Right forelimb (tissue), 1 donor: ENCODE measurements around the gene KCNMA1.

Source experiments
- DNase-seq: peaks from one replicate; pipeline ENCODE4 v3.0.0-alpha.2; 2018

The KCNMA1 gene

DNA sequence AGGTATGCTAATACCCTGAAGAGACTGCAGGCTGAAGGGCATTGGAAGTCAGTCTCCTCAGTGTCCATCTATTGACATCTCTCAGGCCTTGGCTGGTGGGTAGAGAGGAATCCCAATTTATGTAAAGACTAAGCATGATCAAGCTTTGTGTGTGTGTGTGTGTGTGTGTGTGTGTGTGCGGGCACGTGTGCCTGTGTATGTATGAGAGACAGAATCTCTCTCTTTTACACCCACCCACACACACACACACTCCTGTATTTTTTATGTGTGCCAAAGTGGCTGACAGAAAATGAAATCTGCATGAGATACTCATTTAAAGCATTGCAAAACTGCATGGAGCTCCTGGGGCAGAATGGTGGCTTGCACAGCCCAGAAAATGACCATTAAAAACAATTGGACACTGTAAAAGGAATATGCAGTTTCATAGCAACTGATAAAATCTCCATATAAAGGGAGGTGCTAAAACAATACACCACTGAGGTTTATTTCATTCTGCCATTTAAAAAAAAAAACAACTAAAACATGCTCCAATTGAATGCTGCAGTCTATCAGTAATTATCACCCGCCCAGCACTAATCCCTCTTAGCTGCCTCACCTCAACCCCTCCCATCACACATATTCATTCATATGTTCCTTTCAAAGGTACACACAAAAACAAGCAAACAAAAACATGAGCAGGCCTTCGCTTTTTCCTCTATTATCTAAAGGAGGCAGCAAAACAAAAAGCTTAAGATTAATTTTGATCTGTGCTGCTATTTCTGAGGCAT lies 385.0 kb downstream of the KCNMA1 start:
- DNase-seq: no peak

DNA sequence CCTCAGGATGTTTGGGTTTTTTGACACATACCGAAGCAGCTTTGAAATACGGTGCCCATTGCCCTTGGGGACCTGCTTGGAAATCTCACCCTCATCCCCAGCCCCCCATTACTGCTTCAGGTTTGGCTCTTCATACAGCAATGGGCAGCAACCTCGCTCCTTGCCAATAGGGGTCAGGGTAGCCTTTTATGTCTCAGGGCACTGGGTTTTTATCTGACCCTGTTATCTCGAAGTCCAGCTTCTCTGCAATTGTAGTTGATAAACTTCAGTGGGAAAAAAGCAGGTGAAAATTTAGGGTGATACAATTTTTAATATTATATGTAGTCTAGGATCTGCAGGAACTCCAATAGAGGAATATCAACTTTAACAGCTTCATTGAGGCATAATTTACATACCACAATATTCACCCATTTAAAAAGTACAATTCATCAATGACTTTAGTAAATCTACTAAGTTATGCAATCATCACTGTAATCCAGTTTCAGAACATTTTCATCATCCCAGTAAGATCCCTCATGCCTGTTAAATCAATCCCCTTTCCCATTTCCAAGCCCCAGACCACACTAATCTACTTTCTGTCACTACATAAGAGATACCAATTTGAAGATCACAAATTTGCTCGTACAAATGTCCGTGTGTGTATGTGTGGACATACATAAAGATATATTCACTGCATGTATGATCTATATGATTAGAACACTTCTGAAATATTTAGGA lies 386.2 kb downstream of the KCNMA1 start:
- no peak for DNase-seq

DNA sequence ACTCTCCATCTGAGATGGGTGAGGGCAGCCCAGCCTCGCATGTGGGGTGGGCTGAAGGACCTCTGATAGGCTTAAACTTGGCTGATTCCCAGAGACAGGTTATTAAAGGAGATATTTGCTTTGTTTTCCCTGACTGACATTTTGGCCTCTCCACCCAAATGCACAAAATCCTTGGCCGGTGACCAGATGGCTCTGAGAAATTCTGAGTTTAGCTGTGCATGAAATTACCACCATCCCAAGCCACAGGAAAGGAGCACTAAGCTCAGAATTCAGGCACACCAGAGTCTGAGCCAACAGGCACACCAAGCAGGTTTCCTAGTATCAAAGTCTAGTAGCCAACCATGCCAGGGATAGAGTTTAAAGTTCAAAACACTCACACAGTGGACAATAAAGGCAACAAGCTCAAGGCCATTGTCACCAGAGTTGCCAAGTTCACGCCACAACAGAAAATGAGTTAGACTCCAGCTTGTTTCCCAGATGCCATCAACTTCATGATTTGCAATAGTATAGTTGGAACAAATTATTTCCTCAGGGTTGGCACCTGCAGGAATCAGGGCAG lies 387.6 kb downstream of the KCNMA1 start:
- no peak for DNase-seq

DNA sequence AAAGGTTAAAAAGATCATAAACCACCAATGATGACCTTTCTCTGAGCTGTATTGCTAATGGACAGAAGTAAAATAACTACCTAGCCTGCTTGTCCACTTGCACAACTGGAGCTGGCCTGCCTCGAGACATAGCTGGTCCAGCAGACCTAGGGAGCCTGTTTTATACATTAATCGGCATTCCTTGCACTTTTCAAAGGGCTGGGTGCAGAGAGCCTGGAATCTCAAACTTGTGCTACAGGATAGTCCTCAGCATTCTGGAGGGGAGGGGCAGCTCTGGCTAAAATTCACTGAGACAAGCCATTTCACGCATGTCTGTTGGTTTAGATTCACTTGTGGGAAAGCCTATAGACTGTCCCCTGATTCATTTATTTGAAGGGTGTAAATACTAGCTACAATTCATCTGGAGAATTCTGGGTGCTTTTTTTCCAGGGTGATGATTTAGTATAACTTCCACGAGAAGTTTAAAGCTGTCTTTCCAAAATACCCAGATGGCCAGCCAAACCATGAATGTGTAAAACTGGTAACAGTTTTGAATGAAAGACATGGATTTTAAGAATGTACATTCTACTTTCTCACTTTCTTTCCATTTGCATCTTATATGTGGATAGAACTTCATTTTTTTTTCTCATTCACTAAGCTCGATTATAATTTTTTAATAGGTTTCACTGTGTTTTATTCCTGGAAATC lies 389.4 kb downstream of the KCNMA1 start:
- DNase-seq: no peak

DNA sequence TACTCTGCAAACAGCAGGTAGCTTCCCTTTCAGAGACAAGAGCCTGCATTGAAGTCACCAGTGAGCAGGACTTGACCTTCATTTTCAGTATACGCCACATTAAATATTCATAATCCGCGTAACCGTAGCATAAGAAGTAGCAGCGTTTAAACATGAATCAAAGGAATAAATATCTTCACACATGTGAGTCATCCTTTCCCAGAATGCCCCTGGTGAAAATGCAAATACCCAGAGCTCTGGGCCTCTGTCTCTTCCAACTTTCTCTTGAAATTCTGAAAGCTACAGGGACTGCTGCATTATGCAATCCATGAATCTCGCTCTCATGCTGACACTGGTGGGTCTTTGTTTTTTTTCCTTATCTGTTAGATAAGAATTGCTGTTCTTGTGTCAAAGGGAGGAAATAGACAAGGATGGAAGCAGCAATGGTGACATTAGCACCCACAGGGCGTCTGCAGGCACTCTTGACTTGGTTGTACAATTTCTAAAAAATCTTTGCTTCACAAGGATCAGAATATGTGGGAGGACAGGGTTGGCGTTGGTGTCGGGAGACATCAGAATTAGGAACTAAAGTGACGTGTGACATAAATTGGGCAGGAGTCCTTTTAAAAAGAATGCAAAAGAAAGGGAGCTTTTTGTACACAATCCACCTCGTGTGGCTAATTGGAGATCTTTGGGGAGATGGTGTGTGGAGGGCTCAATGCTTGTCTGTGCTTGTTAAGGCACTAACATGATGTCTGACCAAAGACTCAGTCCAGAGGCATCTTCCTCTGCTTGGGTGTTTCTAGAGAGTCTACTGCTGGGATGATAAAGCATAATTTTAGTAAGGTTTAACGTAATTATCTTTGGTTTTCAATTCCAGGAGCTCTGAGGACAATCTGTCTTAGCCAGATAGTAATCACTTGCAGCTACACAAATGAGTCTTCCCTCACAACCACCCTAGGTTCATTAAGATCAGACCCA lies 390.3 kb downstream of the KCNMA1 start:
- DNase-seq: no peak

DNA sequence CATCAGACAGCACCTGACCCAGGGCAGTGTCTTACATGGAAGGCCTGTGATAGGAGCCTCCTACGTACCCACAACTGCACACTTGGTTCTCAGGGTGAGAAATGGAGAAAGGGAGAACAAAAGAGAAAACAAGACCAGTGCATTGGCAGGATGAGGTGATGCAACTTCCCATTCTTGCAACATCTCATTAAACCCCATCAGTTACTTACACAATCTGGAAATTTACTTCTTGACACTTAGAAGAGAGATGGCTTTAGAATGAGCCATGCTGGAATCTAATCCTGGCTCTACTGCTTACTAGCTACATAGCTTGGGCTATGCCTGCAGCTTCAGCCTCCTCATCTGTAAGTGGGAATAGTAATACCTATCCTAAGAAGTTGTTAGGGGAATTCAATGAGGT lies 391.7 kb downstream of the KCNMA1 start:
- DNase-seq: no peak

DNA sequence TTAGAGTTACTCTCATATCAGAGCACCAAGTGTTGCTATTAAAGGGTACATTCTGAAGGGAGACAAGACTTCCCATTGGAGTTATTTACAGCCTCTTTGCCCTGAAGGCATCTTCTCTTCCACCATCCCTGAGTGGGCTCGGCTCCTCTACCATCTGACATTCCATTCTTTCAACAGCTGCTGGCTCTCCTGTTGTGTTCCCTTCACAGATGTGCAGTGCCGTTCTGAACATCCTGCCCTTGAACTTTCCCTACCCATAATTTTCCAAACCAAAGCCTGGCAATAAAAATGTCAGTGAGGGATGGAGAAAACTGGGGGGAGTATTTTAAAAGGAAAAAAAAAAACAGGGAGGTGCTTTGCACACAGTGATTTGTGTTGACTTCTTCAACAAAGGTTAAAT lies 392.9 kb downstream of the KCNMA1 start:
- DNase-seq: no peak

DNA sequence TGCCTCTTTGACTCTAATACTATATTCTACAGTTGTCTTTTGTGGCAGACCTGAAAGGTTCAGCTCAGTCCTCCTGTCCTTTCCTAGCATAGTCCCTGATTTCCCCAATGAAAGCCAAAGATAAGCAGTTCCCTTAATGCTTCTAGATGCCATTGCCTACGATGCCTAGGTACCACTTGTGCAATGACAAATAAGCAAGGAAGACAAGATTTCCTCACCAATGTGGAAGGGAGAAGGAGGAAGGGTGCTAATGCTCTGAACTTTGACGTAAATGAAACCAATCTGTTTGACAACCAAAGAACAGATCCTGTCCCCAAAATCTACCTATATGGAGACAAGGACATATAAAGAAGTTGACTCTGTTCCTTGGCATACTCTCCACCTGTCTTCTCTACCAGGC lies 393.3 kb downstream of the KCNMA1 start:
- no peak for DNase-seq

DNA sequence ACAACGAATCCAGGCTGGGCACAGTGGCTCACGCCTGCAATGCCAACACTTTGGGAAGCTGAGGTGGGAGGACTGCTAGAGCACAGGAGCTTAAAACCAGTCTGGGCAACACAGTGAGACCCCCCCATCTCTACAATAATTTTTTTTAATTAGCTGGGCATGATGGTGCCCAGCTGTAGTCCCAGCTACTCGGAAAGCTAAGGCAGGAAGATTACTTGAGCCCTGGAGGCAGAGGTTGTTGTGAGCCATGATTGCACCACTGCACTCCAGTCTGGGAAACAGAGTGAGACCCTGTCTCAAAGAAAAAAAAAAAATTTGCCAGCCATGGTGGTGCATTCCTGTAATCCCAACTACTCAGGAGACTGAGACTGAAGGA lies 396.3 kb downstream of the KCNMA1 start:
- DNase-seq: no peak

DNA sequence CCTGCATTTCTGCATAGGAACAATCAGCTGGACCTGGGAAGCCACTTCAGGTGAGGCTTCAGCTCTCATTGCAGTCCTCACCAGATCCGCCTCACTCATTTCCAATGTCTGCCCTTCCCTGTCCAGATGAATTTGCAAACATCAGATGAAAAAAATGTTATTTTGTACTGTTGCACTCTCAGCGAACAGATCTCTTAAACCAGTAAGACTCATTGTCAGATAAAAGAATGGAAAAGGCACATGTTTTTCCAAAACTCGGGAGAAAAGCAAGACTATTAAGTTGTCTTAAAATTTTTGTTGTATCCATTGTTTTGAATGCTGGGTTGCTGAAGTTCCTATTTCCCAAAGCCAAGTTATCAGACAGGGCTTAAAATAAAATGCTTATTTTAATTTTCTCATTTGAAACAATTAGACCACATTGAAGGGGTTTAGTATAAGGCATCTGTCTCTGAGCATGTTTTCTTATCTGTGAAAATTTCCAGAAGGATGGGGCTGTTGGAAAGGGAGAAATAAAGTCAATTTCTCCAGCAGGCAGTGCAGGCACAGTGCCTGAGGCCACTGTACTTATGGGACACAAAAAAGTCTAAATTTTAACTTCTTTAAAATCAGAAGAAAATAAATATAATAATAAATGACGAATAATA lies 396.8 kb downstream of the KCNMA1 start:
- DNase-seq: no peak

DNA sequence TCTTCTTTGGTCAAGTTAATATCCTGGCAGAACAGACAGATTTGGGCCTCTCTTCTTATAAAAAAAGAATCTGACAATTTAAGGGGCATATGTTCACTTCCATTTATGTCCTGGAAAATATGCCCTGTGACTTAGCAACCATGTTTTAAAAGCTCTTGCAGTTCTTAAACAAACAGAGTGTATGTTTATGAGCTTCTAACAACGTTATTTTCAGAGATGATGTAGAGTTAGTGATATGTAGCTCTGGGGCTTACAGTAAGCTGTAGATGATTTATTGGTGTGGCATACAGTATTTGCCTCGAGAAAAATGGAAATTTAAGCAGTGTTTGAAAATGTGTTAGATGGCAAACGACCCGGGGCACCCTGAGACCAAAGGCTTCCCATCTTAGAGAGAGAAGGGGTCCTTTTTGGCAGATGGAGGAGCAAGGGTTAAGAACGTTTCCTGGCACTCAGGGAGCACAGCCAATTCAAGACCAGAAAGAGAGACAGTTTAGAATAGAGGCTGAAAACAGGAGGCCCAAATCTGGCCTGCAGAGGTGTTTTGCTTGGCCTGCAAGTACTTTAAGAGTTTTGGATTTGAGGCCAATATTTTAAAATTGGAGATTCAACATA lies 397.5 kb downstream of the KCNMA1 start:
- DNase-seq: peak; percentile 54

DNA sequence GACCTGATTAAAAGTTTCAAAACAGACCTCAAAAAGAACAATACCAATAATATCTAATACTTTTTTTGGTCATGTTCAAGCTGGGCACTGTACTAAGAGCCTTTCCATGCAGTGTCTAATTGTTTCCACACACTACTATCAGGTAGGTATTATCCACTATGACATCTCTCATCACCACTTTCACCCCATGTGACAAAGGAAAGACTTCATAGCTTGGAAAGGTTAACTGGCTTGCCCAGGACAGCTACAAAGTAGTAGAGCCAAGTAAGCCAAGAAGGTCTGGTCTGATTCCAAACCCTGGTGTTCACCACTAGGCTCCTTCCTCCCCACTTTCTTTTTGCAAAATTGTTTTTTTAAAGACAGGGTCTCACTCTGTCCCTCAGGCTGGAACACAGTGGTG lies 400.5 kb downstream of the KCNMA1 start:
- DNase-seq: no peak

DNA sequence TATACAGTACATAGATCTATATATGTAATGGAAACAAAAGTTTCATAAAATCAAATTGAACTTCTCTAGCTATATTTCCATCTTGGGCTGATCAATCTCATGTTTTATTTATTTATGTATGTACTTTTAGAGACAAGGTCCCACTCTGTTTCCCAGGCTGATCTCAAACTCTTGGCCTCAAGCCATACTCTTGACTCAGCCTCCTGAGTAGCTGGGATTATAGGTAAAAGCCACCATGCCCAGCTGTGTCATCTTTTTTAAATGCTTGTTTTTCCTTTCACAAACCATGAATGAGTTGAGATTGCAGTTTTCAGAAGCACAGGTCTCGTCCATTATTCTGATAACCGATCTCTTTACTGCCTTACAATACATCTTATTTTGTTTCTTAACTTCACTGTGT lies 400.9 kb downstream of the KCNMA1 start:
- no peak for DNase-seq

DNA sequence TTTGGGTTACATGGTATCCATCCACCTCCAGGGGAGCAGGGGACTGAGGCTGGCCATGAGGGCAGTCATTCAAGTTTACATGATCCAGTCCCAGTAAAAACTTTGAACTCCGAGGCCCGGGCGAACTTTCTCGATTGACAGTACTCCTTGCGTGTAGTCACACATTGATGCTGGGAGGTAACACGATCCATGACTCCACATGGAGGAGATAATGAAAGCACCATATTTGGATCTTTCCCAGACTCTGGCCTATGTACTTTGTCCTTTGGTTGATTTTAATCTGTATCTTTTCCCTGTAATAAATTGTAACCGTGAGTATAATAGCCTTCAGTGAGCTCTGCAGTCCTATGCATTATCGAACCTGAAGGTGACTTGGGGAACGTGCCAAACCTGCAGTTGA lies 401.6 kb downstream of the KCNMA1 start:
- no peak for DNase-seq

DNA sequence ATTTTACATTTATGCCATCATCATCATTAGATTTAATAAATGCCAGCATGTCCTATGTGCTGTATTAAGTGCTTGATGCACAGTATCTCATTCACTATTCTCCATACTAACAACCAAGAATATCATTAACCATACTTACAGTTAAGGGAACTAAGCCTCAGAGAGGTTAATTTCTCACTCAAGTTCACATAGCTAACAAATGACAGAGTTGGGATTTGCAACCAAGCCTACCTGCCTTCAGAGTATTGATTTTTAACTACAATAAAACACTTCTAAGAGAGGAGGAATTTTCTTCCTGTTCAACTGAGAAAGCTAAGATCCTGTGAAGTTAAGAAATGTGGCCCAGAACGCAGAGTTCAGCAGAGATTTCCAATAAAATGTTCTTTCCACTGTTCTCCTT lies 403.0 kb downstream of the KCNMA1 start:
- no peak for DNase-seq

DNA sequence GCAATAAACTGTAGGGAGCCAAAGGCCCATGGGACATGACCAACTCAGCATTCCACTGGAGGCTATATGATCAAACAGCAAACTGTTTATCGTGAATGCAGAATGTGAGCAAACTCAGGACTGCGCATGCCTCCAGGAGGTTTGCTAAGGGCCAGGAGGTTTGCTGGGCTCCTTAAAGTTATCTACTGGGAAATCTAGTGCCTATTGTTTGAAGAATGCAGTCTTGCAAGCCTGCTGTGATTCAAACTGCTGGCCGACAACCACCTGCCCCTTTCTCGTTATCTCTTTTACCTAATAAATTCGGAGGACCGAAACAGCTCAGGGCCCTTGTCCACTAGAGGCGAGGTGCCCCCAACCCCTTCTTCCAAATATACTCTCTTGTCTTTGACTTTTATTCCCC lies 404.1 kb downstream of the KCNMA1 start:
- DNase-seq: no peak

DNA sequence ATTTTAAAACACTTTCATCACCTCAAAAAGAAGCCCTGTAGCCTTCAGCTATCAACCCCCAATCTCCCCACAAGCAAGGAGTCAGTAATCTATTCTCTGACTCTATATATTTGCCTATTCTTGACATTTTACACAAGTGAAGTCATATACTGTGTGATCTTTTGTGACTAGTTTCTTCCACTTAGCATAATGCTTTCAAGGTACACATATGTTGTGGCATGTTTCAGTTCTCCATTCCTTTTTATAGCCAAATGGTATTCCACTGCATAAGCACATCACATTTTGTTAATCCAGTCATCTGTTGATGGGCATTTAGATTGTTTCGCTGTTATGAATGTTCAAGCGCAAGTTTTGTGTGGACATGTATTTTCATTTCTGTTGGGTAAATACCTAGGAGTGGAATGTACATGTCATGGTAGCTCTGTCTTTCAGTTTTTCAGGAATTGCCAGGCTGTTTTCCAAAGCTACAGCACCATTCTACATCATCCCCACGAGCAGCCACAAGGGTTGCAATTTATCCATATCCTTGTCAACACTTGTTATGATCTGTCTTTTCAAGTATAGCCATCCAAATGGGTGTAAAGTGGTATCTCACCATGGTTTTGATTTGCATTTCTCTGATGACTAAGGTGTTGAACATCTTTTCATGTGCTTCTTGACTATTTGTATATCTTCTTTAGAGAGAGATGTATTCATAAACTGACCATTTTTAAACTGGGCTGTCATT lies 405.6 kb downstream of the KCNMA1 start:
- no peak for DNase-seq

DNA sequence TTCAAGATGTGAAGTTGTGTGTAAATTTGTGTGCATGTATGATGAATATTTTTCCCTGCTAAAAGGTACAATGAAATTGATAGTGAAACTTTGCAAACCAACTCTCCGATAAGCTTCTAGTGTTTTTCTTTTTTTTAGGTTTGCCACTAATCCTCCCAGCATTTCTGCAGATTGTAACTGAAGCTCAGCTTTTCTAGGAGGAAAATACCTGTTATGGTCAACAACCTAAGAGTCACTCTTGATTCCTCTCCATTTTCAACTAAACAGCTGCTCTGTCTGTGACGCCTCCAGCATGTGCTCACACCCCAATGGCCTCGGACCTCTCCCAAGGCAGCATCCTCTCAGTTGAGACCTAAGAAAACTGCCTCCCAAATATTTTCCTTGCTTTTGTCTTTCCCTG lies 406.2 kb downstream of the KCNMA1 start:
- DNase-seq: no peak

DNA sequence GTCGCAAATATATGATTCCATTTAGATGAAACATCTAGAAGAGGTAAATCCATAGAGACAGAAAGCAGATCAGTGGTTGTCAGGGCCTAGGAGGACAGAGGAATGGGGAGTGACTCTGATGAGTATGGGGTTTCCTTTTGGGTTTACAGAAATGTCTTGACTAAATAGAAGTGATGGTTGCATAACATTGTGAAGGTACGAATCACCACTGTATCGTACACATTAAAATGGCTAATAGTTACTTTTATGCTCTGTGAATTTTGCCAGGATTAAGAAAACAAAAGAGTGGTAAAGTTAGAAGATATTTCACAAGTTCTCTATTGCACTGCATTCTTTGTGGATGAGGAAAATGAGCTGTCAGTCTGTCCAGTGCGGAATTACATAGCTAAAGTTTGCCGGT lies 407.4 kb downstream of the KCNMA1 start:
- DNase-seq: no peak

DNA sequence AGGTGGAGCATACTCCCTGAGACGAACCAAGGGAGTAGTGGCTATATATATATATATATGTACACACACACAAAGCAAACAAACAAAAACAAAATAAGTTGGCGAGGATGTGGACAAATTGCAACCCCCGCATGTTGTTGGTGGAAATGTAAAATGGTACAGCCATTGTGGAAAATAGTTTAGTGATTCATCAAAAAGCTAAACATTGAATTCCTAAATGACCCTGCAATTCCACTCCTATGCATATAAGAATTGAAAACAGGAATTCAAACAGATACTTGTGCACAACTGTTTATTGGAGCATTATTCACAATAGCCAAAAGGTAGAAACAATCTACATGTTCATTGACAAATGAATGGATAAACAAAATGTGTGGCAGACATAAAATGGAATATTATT lies 407.9 kb downstream of the KCNMA1 start:
- no peak for DNase-seq

DNA sequence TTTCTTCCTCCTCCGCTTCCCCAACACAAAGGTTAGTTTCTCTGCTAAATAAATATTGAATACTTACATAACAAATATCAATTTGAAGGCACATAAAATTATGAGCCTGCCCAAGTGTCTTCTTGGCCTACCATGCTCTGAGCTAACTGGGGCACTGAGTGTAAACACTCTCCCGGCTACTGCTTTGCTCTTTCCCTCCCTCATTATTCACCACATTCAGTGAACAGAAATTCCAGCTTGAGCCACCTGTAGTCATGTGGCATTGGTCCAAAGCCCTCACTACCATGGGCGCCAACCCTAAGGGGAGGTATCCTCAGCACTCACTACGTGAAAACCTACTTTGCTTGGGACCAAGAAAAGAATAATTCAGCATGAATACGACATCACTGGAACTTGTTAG lies 409.0 kb downstream of the KCNMA1 start:
- no peak for DNase-seq
